ACC112 (cell line): ENCODE results near the gene LRP1B.

Experiments
- H2AFZ ChIP-seq: fragments of 200-600 bp; sonication (generic); one replicate; pipeline ENCODE4 v1.6.0; 2017; ENCODE audit warnings: antibody characterized with exemption, low read length; ENCODE audit not compliant: unreplicated experiment
- H3K27ac ChIP-seq: fragments of 200-600 bp; sonication (generic); 2 replicates; pipeline ENCODE4 v1.5.1; 2014; ENCODE audit warnings: low read depth, mild to moderate bottlenecking, antibody characterized with exemption, low read length, moderate library complexity
- H3K27me3 ChIP-seq: fragments of 200-600 bp; sonication (generic); 2 replicates; pipeline ENCODE4 v1.6.1; 2014; ENCODE audit warnings: mild to moderate bottlenecking, antibody characterized with exemption, low read length, moderate library complexity, mixed read lengths; ENCODE audit not compliant: insufficient read depth
- H3K36me3 ChIP-seq: fragments of 200-600 bp; sonication (generic); 2 replicates; pipeline ENCODE4 v1.6.1; 2016; ENCODE audit warnings: mild to moderate bottlenecking, antibody characterized with exemption, low read length, moderate library complexity, mixed read lengths; ENCODE audit not compliant: insufficient read depth
- H3K4me1 ChIP-seq: fragments of 200-600 bp; sonication (generic); one replicate; pipeline ENCODE4 v1.6.1; 2016; ENCODE audit warnings: low read length, mixed read lengths; ENCODE audit not compliant: insufficient read depth, unreplicated experiment, control insufficient read depth
- H3K4me3 ChIP-seq: fragments of 200-600 bp; sonication (generic); 2 replicates; pipeline ENCODE4 v1.5.1; 2014; ENCODE audit warnings: mild to moderate bottlenecking, low read depth, low read length
- H3K79me2 ChIP-seq: fragments of 200-600 bp; sonication (generic); one replicate; pipeline ENCODE4 v1.6.0; 2016; ENCODE audit warnings: low read length; ENCODE audit not compliant: control insufficient read depth, unreplicated experiment, insufficient read depth

Gene LRP1B

GRCh38 chr2:141468761-141469160 is 662.1 kb downstream of the LRP1B start:
- Histone ChIP-seq H2AFZ (no peak overlapping the region), H3K79me2 (no peaks in the 10 kb centered on the region), H3K27me3 (no peaks in the 10 kb centered on the region), H3K27ac (no peak overlapping the region), H3K4me3 (no peak overlapping the region), H3K4me1 (no peaks in the 10 kb centered on the region), H3K36me3 (no peaks in the 10 kb centered on the region)

DNA sequence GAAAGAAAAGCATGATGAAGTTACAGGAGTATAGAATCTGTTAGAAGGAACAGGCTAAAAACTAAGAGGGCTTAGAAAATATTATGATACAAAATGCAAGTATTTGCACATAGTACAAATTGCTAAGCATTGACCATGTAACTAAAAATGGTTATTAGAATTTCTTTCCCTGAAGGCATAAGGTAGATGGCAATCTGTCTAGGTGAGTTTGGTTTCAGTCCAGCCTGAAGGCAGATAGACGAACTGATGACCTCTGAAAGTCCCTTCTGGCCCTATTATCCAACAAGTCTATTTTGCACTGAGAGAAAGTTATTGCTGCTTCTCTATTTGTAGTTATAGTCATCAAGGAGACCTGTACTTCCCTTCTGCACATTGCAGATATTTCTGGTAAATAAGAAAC is 663.5 kb downstream of the LRP1B start:
- Histone ChIP-seq H3K27me3 (no peaks in the 10 kb centered on the region), H3K36me3 (no peaks in the 10 kb centered on the region), H3K4me3 (no peak overlapping the region), H3K27ac (no peak overlapping the region), H3K79me2 (no peaks in the 10 kb centered on the region), H3K4me1 (no peaks in the 10 kb centered on the region), H2AFZ (no peak overlapping the region)

GRCh38 chr2:141464995-141465394 is 665.8 kb downstream of the LRP1B start:
- H2AFZ ChIP-seq: no peak overlapping the region
- H3K4me3 ChIP-seq: no peak overlapping the region
- H3K79me2 ChIP-seq: no peaks in the 10 kb centered on the region
- no peaks in the 10 kb centered on the region for H3K36me3 ChIP-seq
- no peak overlapping the region for H3K27ac ChIP-seq
- H3K27me3 ChIP-seq: no peaks in the 10 kb centered on the region
- H3K4me1 ChIP-seq: no peaks in the 10 kb centered on the region

DNA sequence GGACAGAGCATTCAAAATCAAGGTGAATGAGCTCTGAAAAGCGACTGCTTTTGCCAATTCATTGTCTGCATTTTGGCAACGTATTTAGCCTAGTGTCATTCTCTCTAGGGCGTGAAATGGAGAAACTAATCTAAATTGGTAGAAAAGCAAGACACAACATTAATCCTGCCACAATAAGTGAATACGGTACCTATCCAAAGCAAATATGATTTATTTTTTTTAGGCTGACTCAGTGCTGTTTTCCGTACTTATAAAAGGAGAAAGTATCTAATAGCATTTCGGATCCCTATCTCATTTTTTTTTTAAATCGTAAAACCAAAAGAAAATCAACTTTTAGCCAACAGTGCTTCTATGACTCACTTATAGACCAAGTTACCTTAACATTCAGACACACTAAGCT is 672.5 kb downstream of the LRP1B start:
- no peak overlapping the region for H3K4me3 ChIP-seq
- H3K79me2 ChIP-seq: no peaks in the 10 kb centered on the region
- H2AFZ ChIP-seq: no peak overlapping the region
- H3K27ac ChIP-seq: no peak overlapping the region
- H3K4me1 ChIP-seq: no peaks in the 10 kb centered on the region
- H3K36me3 ChIP-seq: no peaks in the 10 kb centered on the region
- no peaks in the 10 kb centered on the region for H3K27me3 ChIP-seq

DNA sequence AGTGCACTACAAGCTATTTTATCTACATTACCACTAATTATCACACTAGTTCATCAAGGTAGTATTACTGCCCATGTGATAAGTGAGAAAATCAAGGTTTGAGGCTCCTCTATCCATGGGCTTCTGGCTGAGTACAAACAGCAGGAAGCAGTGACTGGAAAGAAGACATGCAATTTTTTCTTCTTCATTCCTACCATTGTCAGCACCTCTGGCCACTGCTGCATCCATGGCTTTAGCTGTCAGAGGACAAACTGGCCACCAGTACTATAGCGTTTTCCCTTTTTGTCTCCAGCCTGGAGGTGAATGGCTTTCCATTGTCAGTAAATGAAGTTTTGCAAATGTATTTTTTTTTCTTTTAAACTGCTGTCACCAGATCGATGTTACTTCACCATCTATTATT is 674.9 kb downstream of the LRP1B start:
- H3K27ac ChIP-seq: no peak overlapping the region
- no peaks in the 10 kb centered on the region for H3K27me3 ChIP-seq
- H3K36me3 ChIP-seq: no peaks in the 10 kb centered on the region
- H2AFZ ChIP-seq: no peak overlapping the region
- H3K4me1 ChIP-seq: no peaks in the 10 kb centered on the region
- H3K4me3 ChIP-seq: no peak overlapping the region
- no peaks in the 10 kb centered on the region for H3K79me2 ChIP-seq

- no peaks in the 10 kb centered on the region for H3K4me1 ChIP-seq
- H3K4me3 ChIP-seq: no peak overlapping the region
- no peaks in the 10 kb centered on the region for H3K27me3 ChIP-seq
- no peaks in the 10 kb centered on the region for H3K79me2 ChIP-seq
- no peaks in the 10 kb centered on the region for H3K36me3 ChIP-seq
- no peak overlapping the region for H3K27ac ChIP-seq
- no peak overlapping the region for H2AFZ ChIP-seq
These were observed 675.5 kb downstream of the LRP1B start for GRCh38 chr2:141455211-141455826.

DNA sequence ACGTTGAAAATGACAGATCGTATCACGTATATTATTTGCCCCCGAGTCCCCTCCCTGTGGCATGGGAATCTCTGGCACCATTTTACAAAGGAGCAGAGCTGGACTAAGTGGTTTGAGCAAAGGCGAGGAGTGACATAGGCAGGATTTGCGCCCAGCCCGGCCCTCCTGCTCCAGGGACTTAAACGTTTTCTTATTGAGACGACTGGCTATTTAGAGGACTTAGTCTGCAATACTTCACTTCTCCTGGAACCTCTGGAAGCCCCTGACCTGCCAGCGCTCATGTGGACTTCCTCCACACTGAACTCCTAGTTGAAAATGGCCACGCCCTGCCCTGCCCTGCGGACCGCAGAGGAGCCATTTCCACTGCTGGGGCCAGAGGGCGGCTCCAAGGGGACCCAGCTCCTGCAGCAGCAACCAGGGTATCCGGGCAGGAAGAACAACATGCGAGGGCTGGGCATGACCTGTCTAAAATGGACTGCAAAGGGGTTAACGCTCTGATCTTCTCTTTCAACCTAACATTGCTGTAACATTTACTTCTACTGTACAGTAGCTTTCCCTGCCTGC is 690.7 kb downstream of the LRP1B start:
- Histone ChIP-seq H3K27ac (no peak overlapping the region), H3K4me1 (no peaks in the 10 kb centered on the region), H3K36me3 (no peaks in the 10 kb centered on the region), H3K4me3 (no peak overlapping the region), H2AFZ (no peak overlapping the region), H3K79me2 (no peaks in the 10 kb centered on the region), H3K27me3 (no peaks in the 10 kb centered on the region)

DNA sequence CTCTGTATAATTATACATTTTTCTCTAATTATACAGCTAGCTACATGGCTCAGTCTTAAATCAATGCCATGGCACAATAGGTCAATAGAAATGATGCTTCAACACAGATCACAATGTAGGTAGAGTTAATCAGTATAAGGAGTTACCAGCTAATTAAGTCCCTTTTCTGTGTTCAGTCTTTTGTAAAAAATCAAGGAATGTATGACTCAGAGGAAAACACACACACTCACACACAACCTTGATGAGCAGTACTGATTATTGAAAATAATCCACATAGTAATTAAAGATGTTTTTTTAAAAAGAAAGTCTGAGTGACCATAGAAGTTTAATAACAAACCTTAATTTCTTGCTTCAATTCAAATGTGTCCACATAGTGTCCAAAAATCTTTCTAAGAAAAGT is 691.3 kb downstream of the LRP1B start:
- Histone ChIP-seq H3K79me2 (no peaks in the 10 kb centered on the region), H3K36me3 (no peaks in the 10 kb centered on the region), H3K4me3 (no peak overlapping the region), H2AFZ (no peak overlapping the region), H3K27me3 (no peaks in the 10 kb centered on the region), H3K4me1 (no peaks in the 10 kb centered on the region), H3K27ac (no peak overlapping the region)

DNA sequence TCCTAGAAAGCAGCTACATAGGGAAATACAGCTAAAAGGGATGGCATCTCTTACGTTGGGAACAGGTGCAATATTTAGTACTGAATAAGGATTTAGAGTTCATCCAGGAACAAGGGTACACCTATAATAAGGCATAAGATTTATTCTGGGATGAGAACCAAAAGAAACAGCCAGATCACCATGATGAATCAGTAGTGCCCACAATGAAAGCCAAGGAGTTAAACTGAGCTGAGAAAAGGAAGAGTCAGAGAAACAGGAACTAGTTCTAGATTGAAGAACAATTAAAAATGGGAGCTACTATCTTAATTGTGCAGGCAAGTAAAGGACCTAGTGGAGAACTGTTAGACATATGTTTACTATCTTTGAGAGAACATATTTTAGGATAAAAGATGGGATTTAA is 692.3 kb downstream of the LRP1B start:
- Histone ChIP-seq H3K27ac (no peak overlapping the region), H3K4me3 (no peak overlapping the region), H3K27me3 (no peaks in the 10 kb centered on the region), H3K79me2 (no peaks in the 10 kb centered on the region), H2AFZ (no peak overlapping the region), H3K36me3 (no peaks in the 10 kb centered on the region), H3K4me1 (no peaks in the 10 kb centered on the region)

- Histone ChIP-seq H3K4me3 (no peak overlapping the region), H3K27ac (no peak overlapping the region), H3K36me3 (no peaks in the 10 kb centered on the region), H3K4me1 (no peaks in the 10 kb centered on the region), H3K27me3 (no peaks in the 10 kb centered on the region), H2AFZ (no peak overlapping the region), H3K79me2 (no peaks in the 10 kb centered on the region)
These were observed 693.3 kb downstream of the LRP1B start for GRCh38 chr2:141437521-141437920.

- H3K4me1 ChIP-seq: no peaks in the 10 kb centered on the region
- no peak overlapping the region for H3K27ac ChIP-seq
- no peak overlapping the region for H3K4me3 ChIP-seq
- H3K79me2 ChIP-seq: no peaks in the 10 kb centered on the region
- no peak overlapping the region for H2AFZ ChIP-seq
- H3K27me3 ChIP-seq: no peaks in the 10 kb centered on the region
- no peaks in the 10 kb centered on the region for H3K36me3 ChIP-seq
These were observed 707.7 kb downstream of the LRP1B start for GRCh38 chr2:141423124-141423523.
